CD4-positive, CD25-positive, alpha-beta regulatory T cell (primary cell): ENCODE data around the gene SAMD4A. TPM values are rescaled to one million over a fixed set of nuclear protein-coding genes. Genes with fewer than 3 reads are reported as not detected.
A peak's percentile ranks its signal among the peaks of the same experiment; 100 is the strongest.

Experiments used
- ATAC-seq, 2 donors: fragments of 150-1000 bp; cut with Tn5 transposase; one replicate each; pipeline ENCODE4 v1.10.0; 2021; ENCODE audit warnings: low read depth in 2 of 2, moderate number of reproducible peaks in 2 of 2, moderate library complexity in 1 of 2
- DNase-seq, 3 donors: peaks; one replicate each; pipeline versions ENCODE4 v3.0.0 to v3.0.0-alpha.2; 2012 to 2022; ENCODE audit warnings: mixed read lengths in 1 of 3
- H3K27ac ChIP-seq: one replicate; pipeline ENCODE4 v1.7.0; 2013; ENCODE audit warnings: mild to moderate bottlenecking, low read length; ENCODE audit not compliant: insufficient read depth, poor library complexity, severe bottlenecking
- H3K27me3 ChIP-seq: one replicate; pipeline ENCODE4 v1.7.0; 2013; ENCODE audit warnings: low read length; ENCODE audit not compliant: control insufficient read depth, insufficient read depth
- H3K36me3 ChIP-seq: one replicate; pipeline ENCODE4 v1.7.0; 2013; ENCODE audit warnings: mild to moderate bottlenecking, low read length, moderate library complexity; ENCODE audit not compliant: control insufficient read depth, insufficient read depth
- H3K4me1 ChIP-seq: 2 replicates; pipeline ENCODE4 v1.7.0; 2013; ENCODE audit warnings: mild to moderate bottlenecking, low read length; ENCODE audit not compliant: insufficient read depth, control insufficient read depth, poor library complexity, severe bottlenecking
- H3K4me3 ChIP-seq: one replicate; pipeline ENCODE4 v1.7.0; 2013; ENCODE audit warnings: low read depth, mild to moderate bottlenecking, low read length, moderate library complexity
- H3K9me3 ChIP-seq, 2 experiments: 1 replicate in 1 of 2; 2 replicates in 1 of 2; pipeline ENCODE4 v1.7.0; 2013; ENCODE audit warnings: low read length in 2 of 2, mild to moderate bottlenecking in 1 of 2, moderate library complexity in 1 of 2; ENCODE audit not compliant: control insufficient read depth in 2 of 2
- H3K27ac Mint-ChIP-seq, 3 donors: one replicate each; pipeline ENCODE4 v1.8.0; 2020 to 2022; ENCODE audit warnings: mild to moderate bottlenecking in 3 of 3, mixed read lengths in 3 of 3, moderate library complexity in 2 of 3
- H3K27me3 Mint-ChIP-seq: one replicate; pipeline ENCODE4 v1.8.0; 2022; ENCODE audit warnings: mild to moderate bottlenecking, mixed read lengths
- H3K36me3 Mint-ChIP-seq: one replicate; pipeline ENCODE4 v1.8.0; 2020; ENCODE audit warnings: mixed read lengths
- H3K4me1 Mint-ChIP-seq, 4 donors: one replicate each; pipeline ENCODE4 v1.8.0; 2020 to 2022; ENCODE audit warnings: mixed read lengths in 4 of 4, mild to moderate bottlenecking in 1 of 4
- H3K4me3 Mint-ChIP-seq, 4 donors: one replicate each; pipeline ENCODE4 v1.8.0; 2020 to 2022; ENCODE audit warnings: mild to moderate bottlenecking in 4 of 4, mixed read lengths in 4 of 4, moderate library complexity in 3 of 4
- H3K9me3 Mint-ChIP-seq, 7 donors: one replicate each; pipeline ENCODE4 v1.8.0; 2020 to 2022; ENCODE audit warnings: mixed read lengths in 7 of 7, mild to moderate bottlenecking in 3 of 7, moderate library complexity in 2 of 7
- polyA plus RNA-seq, 4 donors: library from polyadenylated mRNA; unstranded; fragments of 300-500 nt; fragmentation: Illumina TruSeq; gene quantifications; one replicate each; pipeline ENCODE4 v1.2.3, GENCODE V29; 2021
- total RNA-seq: library from RNA; stranded (reverse); gene quantifications from one replicate; pipeline ENCODE4 v1.2.3, GENCODE V29; 2022

The SAMD4A gene
- total and polyA plus RNA-seq, 5 donors from 2014 or later: 0.05 to 7.9 (median 0.13) TPM; not detected in 1

DNA sequence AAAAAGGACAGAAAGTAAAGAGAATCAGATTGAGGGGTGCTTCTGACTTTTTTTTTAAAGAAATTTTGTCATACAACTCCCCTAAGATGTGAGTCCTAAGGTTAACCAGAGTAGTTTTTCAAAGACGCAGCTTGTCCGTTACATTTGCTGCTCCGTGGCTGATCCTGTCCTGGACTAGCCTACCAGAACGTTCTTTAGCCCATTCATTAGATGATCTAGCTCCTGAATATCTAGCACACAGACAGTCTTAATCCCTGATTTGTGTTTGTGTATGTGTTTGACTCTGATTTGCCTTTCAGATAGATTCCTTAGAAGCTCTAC is 60.3 kb downstream of the SAMD4A start:
- Histone ChIP-seq H3K4me1 (peaks cover 51% of the 10 kb centered on the region), H3K36me3 (no peaks in the 10 kb centered on the region), H3K4me3 (peak overlapping the region; percentile 83), H3K9me3 (no peaks in the 10 kb centered on the region), H3K27me3 (no peaks in the 10 kb centered on the region), H3K27ac (peak overlapping the region; percentile 84)
- Mint-ChIP-seq H3K4me3 (peak overlapping the region; percentile 53 to 86 (median 80)), H3K9me3 (peaks cover 0 to 1% (median 0%) of the 10 kb centered on the region in 7 donors), H3K27me3 (no peaks in the 10 kb centered on the region), H3K27ac (peak overlapping the region; percentile 91 to 94 (median 91)), H3K36me3 (no peaks in the 10 kb centered on the region), H3K4me1 (peaks cover 24 to 62% (median 50%) of the 10 kb centered on the region in 4 donors)
- no peak for ATAC-seq
- no peak for DNase-seq

DNA sequence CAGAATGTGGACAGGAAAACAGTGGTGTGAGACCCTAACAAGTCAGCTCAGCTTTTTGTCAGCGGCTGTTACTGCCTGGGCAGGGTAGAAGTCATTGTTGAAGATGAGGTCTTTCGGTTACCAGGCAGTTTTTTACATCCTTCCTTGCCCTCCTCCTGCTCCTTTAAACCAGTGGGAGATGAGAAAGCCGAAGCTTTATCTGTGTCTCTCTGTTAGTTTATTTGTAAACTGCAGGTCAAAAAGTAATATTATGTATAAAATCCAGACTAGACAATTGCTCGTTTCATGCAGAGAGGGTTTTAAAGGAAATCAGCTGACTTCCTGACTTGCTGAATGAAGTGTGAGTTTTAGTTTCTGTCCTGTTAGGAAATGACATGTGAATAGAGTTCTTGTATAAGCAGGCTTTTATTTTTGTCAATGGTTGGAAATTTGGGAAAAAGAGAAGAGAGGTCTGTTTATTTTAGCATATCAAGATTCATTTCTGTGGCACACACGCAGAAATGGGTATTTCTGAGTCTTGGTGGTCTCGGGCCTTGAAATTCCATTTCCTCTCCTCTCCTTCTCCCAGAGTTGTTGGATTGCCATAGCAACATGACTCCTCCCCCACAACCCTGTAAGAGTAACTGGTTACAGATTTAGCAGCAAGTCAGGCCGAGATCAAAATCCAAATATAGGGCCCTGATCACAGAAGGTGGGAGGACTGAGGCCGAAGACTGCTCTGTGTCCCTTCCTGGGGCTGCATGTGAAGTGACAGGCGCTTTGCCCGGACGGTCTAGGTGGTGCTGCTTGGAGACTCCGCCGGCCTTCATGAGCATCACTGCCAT is 60.8 kb downstream of the SAMD4A start:
- peaks cover 4% of the 10 kb centered on the region for H3K36me3 Mint-ChIP-seq
- H3K4me1 ChIP-seq: peaks cover 45% of the 10 kb centered on the region
- peaks cover 24 to 56% (median 44%) of the 10 kb centered on the region in 4 donors for H3K4me1 Mint-ChIP-seq
- no peaks in the 10 kb centered on the region for H3K36me3 ChIP-seq
- no peaks in the 10 kb centered on the region for H3K9me3 ChIP-seq
- H3K27ac Mint-ChIP-seq: peak overlapping the region; percentile 91 to 94 (median 91)
- ATAC-seq (peak; percentile 71 to 78), DNase-seq (peak in 2 of 3 donors; percentile 41 to 82)
- no peaks in the 10 kb centered on the region for H3K27me3 Mint-ChIP-seq
- peak overlapping the region; percentile 84 for H3K27ac ChIP-seq
- no peaks in the 10 kb centered on the region for H3K27me3 ChIP-seq
- H3K4me3 ChIP-seq: peak overlapping the region; percentile 83
- H3K9me3 Mint-ChIP-seq: peaks cover 0 to 4% (median 1%) of the 10 kb centered on the region in 7 donors
- H3K4me3 Mint-ChIP-seq: peak overlapping the region; percentile 53 to 86 (median 80)

DNA sequence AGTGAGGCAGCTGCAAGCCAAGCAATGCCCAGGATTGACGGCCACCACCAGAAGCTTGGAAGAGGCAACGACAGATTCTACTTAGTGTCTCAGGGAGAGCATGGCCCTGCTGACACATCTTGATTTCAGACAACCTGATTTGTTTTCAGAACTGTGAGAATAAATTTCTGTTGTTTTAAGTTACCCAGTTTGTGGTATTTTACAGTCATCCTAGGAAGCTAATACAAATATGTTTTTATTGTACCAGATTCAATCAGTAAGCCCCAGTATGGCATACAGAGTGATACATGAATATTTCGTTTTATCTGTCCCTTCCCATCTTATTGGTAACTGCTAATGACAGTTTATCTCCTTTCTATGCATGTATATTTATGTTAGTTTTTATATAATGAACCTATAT is 62.3 kb downstream of the SAMD4A start:
- H3K27ac ChIP-seq: peak overlapping the region; percentile 84
- H3K4me1 ChIP-seq: peaks cover 45% of the 10 kb centered on the region
- Mint-ChIP-seq H3K4me3 (peak overlapping the region in 3 of 4 donors; percentile 2 to 53 (median 15)), H3K27me3 (no peaks in the 10 kb centered on the region), H3K4me1 (peaks cover 24 to 50% (median 40%) of the 10 kb centered on the region in 4 donors), H3K36me3 (peaks cover 4% of the 10 kb centered on the region), H3K27ac (peak overlapping the region; percentile 91 to 94 (median 91)), H3K9me3 (peaks cover 0 to 4% (median 1%) of the 10 kb centered on the region in 7 donors)
- H3K9me3 ChIP-seq: no peaks in the 10 kb centered on the region
- H3K36me3 ChIP-seq: no peaks in the 10 kb centered on the region
- ATAC-seq (no peak), DNase-seq (no peak)
- peak overlapping the region; percentile 69 for H3K4me3 ChIP-seq
- no peaks in the 10 kb centered on the region for H3K27me3 ChIP-seq

DNA sequence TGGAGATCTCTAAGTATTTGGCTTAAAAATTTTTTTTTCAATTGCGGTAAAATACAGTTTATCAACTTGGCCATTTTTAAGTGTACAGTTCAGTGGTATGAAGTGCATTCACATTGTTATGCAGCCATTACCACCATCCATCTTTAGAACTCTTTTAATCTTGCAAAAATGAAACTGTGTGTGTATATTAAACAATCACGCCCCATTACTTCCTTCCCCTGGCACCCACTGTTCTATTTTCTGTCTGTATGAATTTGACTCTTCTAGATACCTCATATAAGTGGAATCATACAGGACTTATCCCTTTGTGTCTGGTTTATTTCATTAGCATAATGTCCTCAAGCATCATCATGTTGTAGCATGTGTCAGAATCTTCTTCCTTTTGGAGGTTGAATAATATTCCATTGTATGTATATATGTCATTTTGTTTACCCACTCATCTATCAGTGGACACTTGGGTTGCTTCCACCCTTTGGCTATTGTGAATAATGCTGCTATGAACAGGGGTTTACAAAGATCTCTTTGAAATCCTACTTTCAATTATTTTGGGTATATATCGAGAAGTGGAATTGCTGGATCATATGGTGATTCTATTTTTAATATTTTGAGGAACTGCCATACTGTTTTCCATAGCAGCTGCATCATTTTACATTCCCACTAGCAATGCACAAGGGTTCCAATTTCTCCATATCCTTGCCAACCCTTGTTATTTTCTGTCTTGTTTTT is 62.9 kb downstream of the SAMD4A start:
- no peaks in the 10 kb centered on the region for H3K27me3 ChIP-seq
- Mint-ChIP-seq H3K9me3 (peaks cover 0 to 4% (median 1%) of the 10 kb centered on the region in 7 donors), H3K4me3 (peak overlapping the region; percentile 2 to 42 (median 30)), H3K27ac (peak overlapping the region in 2 of 3 donors; percentile 0 to 70), H3K4me1 (peaks cover 21 to 50% (median 40%) of the 10 kb centered on the region in 4 donors), H3K27me3 (no peaks in the 10 kb centered on the region), H3K36me3 (peaks cover 4% of the 10 kb centered on the region)
- H3K9me3 ChIP-seq: no peaks in the 10 kb centered on the region
- H3K36me3 ChIP-seq: no peaks in the 10 kb centered on the region
- peak; percentile 44 to 54 for ATAC-seq
- peak overlapping the region; percentile 69 for H3K4me3 ChIP-seq
- peak in 1 of 3 donors; percentile 64 for DNase-seq
- H3K4me1 ChIP-seq: peaks cover 45% of the 10 kb centered on the region
- H3K27ac ChIP-seq: peak overlapping the region; percentile 48

DNA sequence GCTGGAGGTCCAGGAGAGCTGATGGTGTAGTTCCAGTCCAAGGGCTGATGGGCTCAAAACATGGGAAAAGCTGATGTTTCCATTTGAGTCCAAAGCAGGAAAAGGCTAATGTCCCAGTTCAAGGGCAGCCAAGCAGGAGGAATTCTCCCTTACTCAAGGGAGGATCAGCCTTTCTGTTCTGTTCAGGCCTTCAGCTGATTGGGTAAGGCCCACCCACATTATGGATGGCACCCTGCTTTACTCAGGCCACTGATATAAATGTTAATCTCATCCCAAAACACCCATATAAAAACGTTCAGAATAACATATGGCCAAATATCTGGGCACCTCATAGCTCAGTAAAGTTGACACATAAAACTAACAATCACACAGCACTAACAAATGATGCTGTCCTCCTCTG is 64.1 kb downstream of the SAMD4A start:
- Mint-ChIP-seq H3K27ac (no peak overlapping the region), H3K4me3 (no peak overlapping the region), H3K4me1 (peaks cover 21 to 46% (median 39%) of the 10 kb centered on the region in 4 donors), H3K9me3 (peaks cover 0 to 4% (median 1%) of the 10 kb centered on the region in 7 donors), H3K36me3 (peaks cover 4% of the 10 kb centered on the region), H3K27me3 (no peaks in the 10 kb centered on the region)
- Histone ChIP-seq H3K4me3 (no peak overlapping the region), H3K27ac (no peak overlapping the region), H3K9me3 (no peaks in the 10 kb centered on the region), H3K27me3 (no peaks in the 10 kb centered on the region), H3K36me3 (no peaks in the 10 kb centered on the region), H3K4me1 (peaks cover 44% of the 10 kb centered on the region)
- ATAC-seq (no peak), DNase-seq (no peak)

DNA sequence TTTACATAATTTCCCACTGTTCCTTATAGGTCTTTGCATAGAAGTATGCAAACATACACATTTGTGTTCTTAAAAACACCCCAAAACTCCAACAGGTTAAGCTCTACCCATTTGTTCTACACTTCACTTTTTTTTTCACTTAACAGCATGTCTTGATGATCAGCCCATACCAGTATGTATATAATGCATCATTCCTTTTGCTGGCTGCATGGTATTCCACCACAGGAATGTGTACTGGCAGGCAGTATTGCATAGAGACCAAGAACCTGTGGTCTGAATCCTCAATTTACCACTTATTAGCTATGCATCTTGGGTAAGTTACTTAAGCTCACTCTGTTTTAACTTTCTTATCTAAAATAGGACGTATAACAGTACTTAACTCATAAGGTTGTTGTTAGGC is 65.5 kb downstream of the SAMD4A start:
- no peak overlapping the region for H3K27ac Mint-ChIP-seq

DNA sequence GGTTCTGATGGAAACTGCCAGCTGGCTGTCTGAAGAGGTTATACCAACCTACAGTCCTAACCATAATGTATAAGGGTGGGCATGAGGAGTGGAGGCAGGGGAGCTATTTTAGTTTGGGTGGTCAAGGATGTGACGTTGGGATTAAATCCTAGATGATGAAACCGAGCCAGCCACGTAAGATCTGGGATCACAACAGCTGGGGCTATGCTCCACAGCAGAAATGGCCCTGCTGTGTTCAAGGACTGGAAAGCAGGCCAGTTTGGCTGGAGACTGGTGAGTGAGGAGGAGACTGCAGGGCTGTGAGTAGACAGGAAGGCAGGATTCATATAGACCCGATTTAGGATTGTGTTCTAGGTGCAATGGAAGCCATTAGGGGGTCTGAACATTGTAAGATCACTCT is 66.1 kb downstream of the SAMD4A start:
- Mint-ChIP-seq H3K27ac (peak overlapping the region in 1 of 3 donors; percentile 54), H3K27me3 (no peaks in the 10 kb centered on the region)

More for the DNA sequence above, 65.5 kb downstream of the SAMD4A start:
- Mint-ChIP-seq H3K4me3 (peak overlapping the region in 1 of 4 donors; percentile 19), H3K9me3 (peaks cover 0 to 4% (median 2%) of the 10 kb centered on the region in 7 donors), H3K4me1 (peaks cover 16 to 31% (median 26%) of the 10 kb centered on the region in 4 donors), H3K27me3 (no peaks in the 10 kb centered on the region), H3K36me3 (peaks cover 4% of the 10 kb centered on the region)
- no peaks in the 10 kb centered on the region for H3K36me3 ChIP-seq
- no peaks in the 10 kb centered on the region for H3K27me3 ChIP-seq
- no peaks in the 10 kb centered on the region for H3K9me3 ChIP-seq
- DNase-seq: no peak
- no peak for ATAC-seq
- no peak overlapping the region for H3K27ac ChIP-seq
- no peak overlapping the region for H3K4me3 ChIP-seq
- peaks cover 29% of the 10 kb centered on the region for H3K4me1 ChIP-seq

More for the DNA sequence above, 66.1 kb downstream of the SAMD4A start:
- no peak overlapping the region for H3K27ac ChIP-seq
- ATAC-seq: no peak
- peaks cover 4% of the 10 kb centered on the region for H3K36me3 Mint-ChIP-seq
- H3K4me3 Mint-ChIP-seq: no peak overlapping the region
- DNase-seq: no peak
- peaks cover 23% of the 10 kb centered on the region for H3K4me1 ChIP-seq
- H3K4me3 ChIP-seq: no peak overlapping the region
- H3K36me3 ChIP-seq: no peaks in the 10 kb centered on the region
- no peaks in the 10 kb centered on the region for H3K9me3 ChIP-seq
- peaks cover 0 to 4% (median 2%) of the 10 kb centered on the region in 7 donors for H3K9me3 Mint-ChIP-seq
- H3K4me1 Mint-ChIP-seq: peaks cover 11 to 25% (median 20%) of the 10 kb centered on the region in 4 donors
- no peaks in the 10 kb centered on the region for H3K27me3 ChIP-seq
